ENCODE data around the gene PLEKHA6.

DNA sequence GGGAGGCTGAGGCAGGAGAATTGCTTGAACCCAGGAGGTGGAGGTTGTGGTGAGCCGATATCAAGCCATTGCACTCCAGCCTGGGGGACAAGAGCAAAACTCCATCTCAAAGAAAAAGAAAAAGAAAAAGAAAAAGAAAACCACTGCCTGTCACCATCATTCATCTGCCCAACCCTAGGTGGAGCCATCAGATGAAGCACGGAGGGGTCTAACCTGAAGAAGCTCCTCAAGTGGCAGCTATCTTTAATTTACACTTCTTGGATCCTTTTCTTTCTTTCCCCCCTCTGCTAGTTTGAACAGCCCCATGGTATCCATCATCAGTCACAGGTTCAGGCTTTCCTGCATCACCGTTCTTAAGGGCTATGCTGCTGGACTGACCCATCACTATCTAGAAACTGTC, 57.0 kb downstream of the PLEKHA6 start:
- TF ChIP-seq, protein P1, sequence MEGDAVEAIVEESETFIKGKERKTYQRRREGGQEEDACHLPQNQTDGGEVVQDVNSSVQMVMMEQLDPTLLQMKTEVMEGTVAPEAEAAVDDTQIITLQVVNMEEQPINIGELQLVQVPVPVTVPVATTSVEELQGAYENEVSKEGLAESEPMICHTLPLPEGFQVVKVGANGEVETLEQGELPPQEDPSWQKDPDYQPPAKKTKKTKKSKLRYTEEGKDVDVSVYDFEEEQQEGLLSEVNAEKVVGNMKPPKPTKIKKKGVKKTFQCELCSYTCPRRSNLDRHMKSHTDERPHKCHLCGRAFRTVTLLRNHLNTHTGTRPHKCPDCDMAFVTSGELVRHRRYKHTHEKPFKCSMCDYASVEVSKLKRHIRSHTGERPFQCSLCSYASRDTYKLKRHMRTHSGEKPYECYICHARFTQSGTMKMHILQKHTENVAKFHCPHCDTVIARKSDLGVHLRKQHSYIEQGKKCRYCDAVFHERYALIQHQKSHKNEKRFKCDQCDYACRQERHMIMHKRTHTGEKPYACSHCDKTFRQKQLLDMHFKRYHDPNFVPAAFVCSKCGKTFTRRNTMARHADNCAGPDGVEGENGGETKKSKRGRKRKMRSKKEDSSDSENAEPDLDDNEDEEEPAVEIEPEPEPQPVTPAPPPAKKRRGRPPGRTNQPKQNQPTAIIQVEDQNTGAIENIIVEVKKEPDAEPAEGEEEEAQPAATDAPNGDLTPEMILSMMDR (IDR thresholded peaks at IDR 0.05) = no peak
- no peak for TF ChIP-seq POLR2A (IDR thresholded peaks at IDR 0.05)
